Measurements from ENCODE around the gene NFE2L3.

DNA sequence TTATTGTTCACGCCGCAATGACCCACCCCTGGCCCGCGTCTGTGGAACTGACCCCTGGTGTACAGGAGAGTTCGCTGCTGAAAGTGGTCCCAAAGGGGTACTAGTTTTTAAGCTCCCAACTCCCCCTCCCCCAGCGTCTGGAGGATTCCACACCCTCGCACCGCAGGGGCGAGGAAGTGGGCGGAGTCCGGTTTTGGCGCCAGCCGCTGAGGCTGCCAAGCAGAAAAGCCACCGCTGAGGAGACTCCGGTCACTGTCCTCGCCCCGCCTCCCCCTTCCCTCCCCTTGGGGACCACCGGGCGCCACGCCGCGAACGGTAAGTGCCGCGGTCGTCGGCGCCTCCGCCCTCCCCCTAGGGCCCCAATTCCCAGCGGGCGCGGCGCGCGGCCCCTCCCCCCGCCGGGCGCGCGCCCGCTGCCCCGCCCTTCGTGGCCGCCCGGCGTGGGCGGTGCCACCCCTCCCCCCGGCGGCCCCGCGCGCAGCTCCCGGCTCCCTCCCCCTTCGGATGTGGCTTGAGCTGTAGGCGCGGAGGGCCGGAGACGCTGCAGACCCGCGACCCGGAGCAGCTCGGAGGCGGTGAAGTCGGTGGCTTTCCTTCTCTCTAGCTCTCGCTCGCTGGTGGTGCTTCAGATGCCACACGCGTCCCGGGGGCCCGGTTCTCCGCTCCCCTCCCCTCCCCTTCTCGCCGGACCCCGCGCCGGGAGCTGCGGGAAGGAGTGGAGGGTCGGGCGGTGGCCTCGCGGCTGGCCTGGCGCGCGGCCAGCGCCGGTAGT is 49.4 kb downstream of the NFE2L3 start, which contains the start of gene CBX3:
- TF ChIP-seq POLR2A (IDR thresholded peaks at IDR 0.05), result peak in 1 of 2 donors; percentile 1
- TF ChIP-seq CTCF (IDR thresholded peaks at IDR 0.05), result no peak
